Panc1 (cell line): ENCODE results near the gene SOX4. TPM values are rescaled to one million over a fixed set of nuclear protein-coding genes. Genes with fewer than 3 reads are reported as not detected.

Experiments used
- ATAC-seq: fragments of 200-7000 bp; cut with Tn5 transposase; 2 replicates; pipeline ENCODE4 v1.9.1; 2020; ENCODE audit warnings: mild to moderate bottlenecking, moderate library complexity
- BruUV-seq: library from RNA; stranded (reverse); fragments of 400-500 nt; replicated peaks from 2 replicates; lab custom pipeline; 2021; lab: Mats Ljungman, UMichigan
- CTCF ChIA-PET: fragments of 300-600 bp; sonication (Branson Sonifier 250); formaldehyde crosslinking; loops from one replicate; lab custom pipeline; 2022; ENCODE audit warnings: antibody characterized with exemption; lab: Charles Lee
- POLR2A ChIA-PET: fragments of 300-600 bp; sonication (Branson Sonifier 250); formaldehyde crosslinking; loops from one replicate; lab custom pipeline; 2022; ENCODE audit warnings: antibody characterized with exemption; lab: Charles Lee
- DNase-seq: peaks from one replicate; pipeline ENCODE4 v3.0.0-alpha.2; 2010; ENCODE audit warnings: low read depth, low spot score
- H3K27ac ChIP-seq: 2 replicates; pipeline ENCODE4 v1.5.1; 2011; ENCODE audit warnings: mild to moderate bottlenecking, low read length, inconsistent platforms
- H3K27me3 ChIP-seq: fragments of 200-500 bp; sonication (Bioruptor generic); 2 replicates; pipeline ENCODE4 v1.6.0; 2014; ENCODE audit warnings: low read length, inconsistent platforms; ENCODE audit not compliant: control insufficient read depth, insufficient read depth
- H3K36me3 ChIP-seq: fragments of 200-500 bp; sonication (Bioruptor generic); 2 replicates; pipeline ENCODE4 v1.5.1; 2014; ENCODE audit warnings: inconsistent platforms, mild to moderate bottlenecking, low read length, moderate library complexity; ENCODE audit not compliant: control insufficient read depth, insufficient read depth
- H3K4me1 ChIP-seq: 2 replicates; pipeline ENCODE4 v1.5.1; 2011; ENCODE audit warnings: inconsistent platforms, mild to moderate bottlenecking, low read length, moderate library complexity; ENCODE audit not compliant: control insufficient read depth, insufficient read depth
- H3K4me3 ChIP-seq, 2 experiments: 2 replicates each; pipeline ENCODE4 v1.5.1; 2011 to 2012; ENCODE audit warnings: low read depth in 2 of 2, low read length in 2 of 2, mild to moderate bottlenecking in 2 of 2, inconsistent platforms in 1 of 2, moderate library complexity in 1 of 2
- H3K9me3 ChIP-seq: fragments of 200-500 bp; sonication (Bioruptor generic); 2 replicates; pipeline ENCODE4 v1.5.1; 2014; ENCODE audit warnings: low read depth, mild to moderate bottlenecking, inconsistent platforms, low read length, moderate library complexity; ENCODE audit not compliant: control insufficient read depth, insufficient read depth
- CTCF ChIP-seq: fragments of 450-650 bp; IDR thresholded peaks from 2 replicates; pipeline ENCODE4 v1.5.1; 2017; ENCODE audit warnings: mild to moderate bottlenecking
- POLR2AphosphoS5 ChIP-seq: IDR thresholded peaks from 2 replicates; pipeline ENCODE4 v1.6.1; 2012; ENCODE audit warnings: mild to moderate bottlenecking, low read depth, low read length, moderate library complexity
- SIN3A ChIP-seq: IDR thresholded peaks from 2 replicates; pipeline ENCODE4 v1.6.1; 2012; ENCODE audit warnings: low read depth, mild to moderate bottlenecking, low read length, moderate library complexity, borderline replicate concordance; ENCODE audit not compliant: insufficient read depth
- TCF7L2 ChIP-seq: IDR thresholded peaks from 2 replicates; pipeline ENCODE4 v1.6.1; 2011; ENCODE audit warnings: mild to moderate bottlenecking, low read depth, low read length, inconsistent platforms
- in situ Hi-C: cut with HindIII; loops from 2 replicates; pipeline ENCODE4 v1.10.0; 2016; ENCODE audit warnings: low sequenced_read_pairs, low pct_unique_long_range_greater_than_20kb
- intact Hi-C: fragments of 100-400 bp; cut with micrococcal nuclease; formaldehyde crosslinking; loops from one replicate; pipeline ENCODE4 v1.10.0; 2022; ENCODE audit not compliant: unreplicated experiment
- total RNA-seq: library from RNA; stranded (reverse); gene quantifications from one replicate; pipeline ENCODE4 v1.2.1, GENCODE V29; 2021; ENCODE audit not compliant: unreplicated experiment
- TF ChIP-seq, protein P1 (sequence below), 2 experiments: IDR thresholded peaks; 2 replicates each; pipeline ENCODE4 v1.6.1; 2011 to 2012; ENCODE audit warnings: low read depth in 2 of 2, control low read depth in 1 of 2, low read length in 1 of 2, mild to moderate bottlenecking in 1 of 2, moderate library complexity in 1 of 2; ENCODE audit not compliant: insufficient read depth in 1 of 2

The SOX4 gene
- total RNA-seq, 1 experiment from 2014 or later = 71.9 TPM

- BruUV-seq = no TSS peak
- no peaks in the 10 kb centered on the region for H3K36me3 ChIP-seq
- TF ChIP-seq, protein P1, sequence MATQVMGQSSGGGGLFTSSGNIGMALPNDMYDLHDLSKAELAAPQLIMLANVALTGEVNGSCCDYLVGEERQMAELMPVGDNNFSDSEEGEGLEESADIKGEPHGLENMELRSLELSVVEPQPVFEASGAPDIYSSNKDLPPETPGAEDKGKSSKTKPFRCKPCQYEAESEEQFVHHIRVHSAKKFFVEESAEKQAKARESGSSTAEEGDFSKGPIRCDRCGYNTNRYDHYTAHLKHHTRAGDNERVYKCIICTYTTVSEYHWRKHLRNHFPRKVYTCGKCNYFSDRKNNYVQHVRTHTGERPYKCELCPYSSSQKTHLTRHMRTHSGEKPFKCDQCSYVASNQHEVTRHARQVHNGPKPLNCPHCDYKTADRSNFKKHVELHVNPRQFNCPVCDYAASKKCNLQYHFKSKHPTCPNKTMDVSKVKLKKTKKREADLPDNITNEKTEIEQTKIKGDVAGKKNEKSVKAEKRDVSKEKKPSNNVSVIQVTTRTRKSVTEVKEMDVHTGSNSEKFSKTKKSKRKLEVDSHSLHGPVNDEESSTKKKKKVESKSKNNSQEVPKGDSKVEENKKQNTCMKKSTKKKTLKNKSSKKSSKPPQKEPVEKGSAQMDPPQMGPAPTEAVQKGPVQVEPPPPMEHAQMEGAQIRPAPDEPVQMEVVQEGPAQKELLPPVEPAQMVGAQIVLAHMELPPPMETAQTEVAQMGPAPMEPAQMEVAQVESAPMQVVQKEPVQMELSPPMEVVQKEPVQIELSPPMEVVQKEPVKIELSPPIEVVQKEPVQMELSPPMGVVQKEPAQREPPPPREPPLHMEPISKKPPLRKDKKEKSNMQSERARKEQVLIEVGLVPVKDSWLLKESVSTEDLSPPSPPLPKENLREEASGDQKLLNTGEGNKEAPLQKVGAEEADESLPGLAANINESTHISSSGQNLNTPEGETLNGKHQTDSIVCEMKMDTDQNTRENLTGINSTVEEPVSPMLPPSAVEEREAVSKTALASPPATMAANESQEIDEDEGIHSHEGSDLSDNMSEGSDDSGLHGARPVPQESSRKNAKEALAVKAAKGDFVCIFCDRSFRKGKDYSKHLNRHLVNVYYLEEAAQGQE (IDR thresholded peaks at IDR 0.05; ENCODE audit: insufficient read depth in 1 of 2, low read depth in 2 of 2, low read length in 1 of 2) = no peak
- no peak for TF ChIP-seq TCF7L2
- no peak for TF ChIP-seq SIN3A
- TF ChIP-seq CTCF = no peak
- TF ChIP-seq POLR2AphosphoS5 = no peak
- H3K4me3 ChIP-seq = no peak overlapping the region
- H3K27me3 ChIP-seq = no peaks in the 10 kb centered on the region
- CTCF ChIA-PET = no interaction called here
- intact Hi-C loops = no loop called here
- DNase-seq (no peak), ATAC-seq (no peak)
- no peaks in the 10 kb centered on the region for H3K4me1 ChIP-seq
- no peaks in the 10 kb centered on the region for H3K9me3 ChIP-seq
- in situ Hi-C loops = no loop called here
- no peak overlapping the region for H3K27ac ChIP-seq
- POLR2A ChIA-PET = no interaction called here
Observed at GRCh38 chr6:21609881-21610329, 16.4 kb downstream of the SOX4 start.

GRCh38 chr6:21610341-21610740 is 16.8 kb downstream of the SOX4 start:
- POLR2A ChIA-PET = no interaction called here
- Histone ChIP-seq H3K27ac (no peak overlapping the region), H3K4me3 (no peak overlapping the region), H3K4me1 (peaks cover 2% of the 10 kb centered on the region; the same call in 1 of the 2 replicates), H3K36me3 (no peaks in the 10 kb centered on the region), H3K27me3 (no peaks in the 10 kb centered on the region), H3K9me3 (no peaks in the 10 kb centered on the region)
- CTCF ChIA-PET = no interaction called here
- no peak for ATAC-seq
- intact Hi-C loops (no loop called here), in situ Hi-C loops (no loop called here)
- DNase-seq = no peak
- TF ChIP-seq CTCF (no peak), SIN3A (no peak), POLR2AphosphoS5 (no peak), TCF7L2 (no peak)
- TF ChIP-seq, protein P1 (IDR thresholded peaks at IDR 0.05; ENCODE audit: insufficient read depth in 1 of 2, low read depth in 2 of 2, low read length in 1 of 2) = no peak
- no TSS peak for BruUV-seq
